ENCODE data around the gene LUM. TPM values are rescaled to one million over a fixed set of nuclear protein-coding genes. Genes with fewer than 3 reads are reported as not detected.

Gene LUM
- total RNA-seq, 3 donors from 2014 or later (not counting 1 experiment from before 2014, with no cell fraction given), result not detected

DNA sequence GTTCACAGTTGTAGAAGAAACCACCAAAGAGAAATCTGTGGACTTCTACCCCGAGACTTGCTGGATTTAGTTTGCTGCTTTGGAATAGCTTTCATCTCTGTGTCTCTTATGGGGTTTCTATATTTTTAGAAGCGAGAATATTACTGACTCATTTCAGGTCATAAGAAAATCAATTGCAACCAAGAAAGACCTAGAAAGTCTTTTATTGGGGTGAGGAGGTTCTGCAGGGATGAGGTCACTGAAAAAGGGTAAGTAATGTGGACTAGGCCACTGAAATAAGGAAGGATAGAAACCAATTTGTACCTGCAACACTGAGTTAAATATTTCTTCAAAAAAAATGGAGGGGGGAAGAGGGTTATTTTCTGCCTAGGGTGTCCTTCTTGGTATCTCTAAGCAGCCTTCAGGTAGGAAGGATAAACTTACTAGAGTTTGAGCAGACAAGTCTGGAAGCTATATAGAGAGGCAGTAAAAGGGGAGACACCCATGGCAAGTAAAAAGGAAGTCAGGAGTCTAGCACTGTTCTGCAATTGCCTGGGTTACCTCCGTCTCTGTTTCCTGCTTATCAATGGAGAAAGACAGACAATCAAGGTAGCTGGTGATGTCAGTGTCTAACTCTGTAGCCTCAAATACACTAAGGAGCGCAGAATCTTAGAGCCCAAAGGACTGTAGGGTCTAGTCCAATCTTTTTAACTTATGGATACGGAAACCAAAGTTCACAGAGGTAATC lies 33.9 kb downstream of the LUM start:
- H3K9me3 ChIP-seq (ENCODE audit: control insufficient read depth, insufficient read depth, low read length), result no peaks in the 10 kb centered on the region
- ATAC-seq (no peak), DNase-seq (no peak)
- intact Hi-C loops (cut with micrococcal nuclease), result no loop called here
- TF ChIP-seq, protein P1, sequence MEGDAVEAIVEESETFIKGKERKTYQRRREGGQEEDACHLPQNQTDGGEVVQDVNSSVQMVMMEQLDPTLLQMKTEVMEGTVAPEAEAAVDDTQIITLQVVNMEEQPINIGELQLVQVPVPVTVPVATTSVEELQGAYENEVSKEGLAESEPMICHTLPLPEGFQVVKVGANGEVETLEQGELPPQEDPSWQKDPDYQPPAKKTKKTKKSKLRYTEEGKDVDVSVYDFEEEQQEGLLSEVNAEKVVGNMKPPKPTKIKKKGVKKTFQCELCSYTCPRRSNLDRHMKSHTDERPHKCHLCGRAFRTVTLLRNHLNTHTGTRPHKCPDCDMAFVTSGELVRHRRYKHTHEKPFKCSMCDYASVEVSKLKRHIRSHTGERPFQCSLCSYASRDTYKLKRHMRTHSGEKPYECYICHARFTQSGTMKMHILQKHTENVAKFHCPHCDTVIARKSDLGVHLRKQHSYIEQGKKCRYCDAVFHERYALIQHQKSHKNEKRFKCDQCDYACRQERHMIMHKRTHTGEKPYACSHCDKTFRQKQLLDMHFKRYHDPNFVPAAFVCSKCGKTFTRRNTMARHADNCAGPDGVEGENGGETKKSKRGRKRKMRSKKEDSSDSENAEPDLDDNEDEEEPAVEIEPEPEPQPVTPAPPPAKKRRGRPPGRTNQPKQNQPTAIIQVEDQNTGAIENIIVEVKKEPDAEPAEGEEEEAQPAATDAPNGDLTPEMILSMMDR (IDR thresholded peaks at IDR 0.05), result no peak
- no peak overlapping the region for H3K27ac ChIP-seq (ENCODE audit: low read length)
- H3K4me1 Mint-ChIP-seq, result no peaks in the 10 kb centered on the region
- WGBS (ENCODE audit: insufficient coverage), result 72% methylated on average over 4 of the region's 5 CpGs
- H3K36me3 Mint-ChIP-seq, result no peaks in the 10 kb centered on the region
- H3K36me3 ChIP-seq (ENCODE audit: control insufficient read depth, insufficient read depth, low read length), result no peaks in the 10 kb centered on the region
- H3K27me3 Mint-ChIP-seq (ENCODE audit: low read depth in 2 of 2), result peaks cover 0 to 2% of the 10 kb centered on the region in 2 donors
- no peak overlapping the region for H3K4me3 ChIP-seq (ENCODE audit: low read length)
- H3K27ac Mint-ChIP-seq, result no peak overlapping the region
- H3K4me1 ChIP-seq (ENCODE audit: control insufficient read depth, insufficient read depth, low read length), result no peaks in the 10 kb centered on the region
- H3K27me3 ChIP-seq (ENCODE audit: control insufficient read depth, insufficient read depth, low read length), result no peaks in the 10 kb centered on the region
- H3K4me3 Mint-ChIP-seq, result no peak overlapping the region
- peaks cover 2 to 12% of the 10 kb centered on the region in 2 donors for H3K9me3 Mint-ChIP-seq

DNA sequence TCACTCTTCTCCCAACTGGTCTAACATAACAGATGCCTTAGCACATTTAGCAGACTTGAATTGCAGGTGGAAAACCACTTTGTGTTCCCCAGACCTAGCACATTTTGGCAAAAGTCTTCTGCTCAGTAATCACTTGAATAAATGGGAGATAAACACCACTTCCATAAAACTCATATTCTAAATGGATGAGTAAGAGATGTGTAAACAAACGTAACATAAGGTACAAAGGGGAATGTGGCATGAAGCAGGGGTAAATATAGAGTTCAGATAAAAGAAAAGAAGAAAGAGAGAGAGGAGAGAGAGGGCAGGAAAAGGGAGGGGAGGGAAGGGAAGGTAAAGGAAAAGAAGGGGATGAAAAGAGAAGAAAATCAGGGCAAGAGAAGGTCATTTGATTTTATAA lies 36.4 kb downstream of the LUM start:
- WGBS (ENCODE audit: insufficient coverage), result 74% methylated on average over 1 of the region's 1 CpG
- ATAC-seq (no peak), DNase-seq (no peak)
- no peak overlapping the region for H3K27ac Mint-ChIP-seq
- peaks cover 2 to 6% of the 10 kb centered on the region in 2 donors for H3K9me3 Mint-ChIP-seq
- peaks cover 0 to 2% of the 10 kb centered on the region in 2 donors for H3K27me3 Mint-ChIP-seq (ENCODE audit: low read depth in 2 of 2)
- Histone ChIP-seq H3K9me3 (ENCODE audit: control insufficient read depth, insufficient read depth, low read length) (no peaks in the 10 kb centered on the region), H3K4me3 (ENCODE audit: low read length) (no peak overlapping the region), H3K27me3 (ENCODE audit: control insufficient read depth, insufficient read depth, low read length) (no peaks in the 10 kb centered on the region), H3K36me3 (ENCODE audit: control insufficient read depth, insufficient read depth, low read length) (no peaks in the 10 kb centered on the region), H3K27ac (ENCODE audit: low read length) (no peak overlapping the region), H3K4me1 (ENCODE audit: control insufficient read depth, insufficient read depth, low read length) (no peaks in the 10 kb centered on the region)
- no peaks in the 10 kb centered on the region for H3K36me3 Mint-ChIP-seq
- TF ChIP-seq, protein P1 (IDR thresholded peaks at IDR 0.05), result no peak
- no peaks in the 10 kb centered on the region for H3K4me1 Mint-ChIP-seq
- intact Hi-C loops (cut with micrococcal nuclease), result no loop called here
- no peak overlapping the region for H3K4me3 Mint-ChIP-seq

DNA sequence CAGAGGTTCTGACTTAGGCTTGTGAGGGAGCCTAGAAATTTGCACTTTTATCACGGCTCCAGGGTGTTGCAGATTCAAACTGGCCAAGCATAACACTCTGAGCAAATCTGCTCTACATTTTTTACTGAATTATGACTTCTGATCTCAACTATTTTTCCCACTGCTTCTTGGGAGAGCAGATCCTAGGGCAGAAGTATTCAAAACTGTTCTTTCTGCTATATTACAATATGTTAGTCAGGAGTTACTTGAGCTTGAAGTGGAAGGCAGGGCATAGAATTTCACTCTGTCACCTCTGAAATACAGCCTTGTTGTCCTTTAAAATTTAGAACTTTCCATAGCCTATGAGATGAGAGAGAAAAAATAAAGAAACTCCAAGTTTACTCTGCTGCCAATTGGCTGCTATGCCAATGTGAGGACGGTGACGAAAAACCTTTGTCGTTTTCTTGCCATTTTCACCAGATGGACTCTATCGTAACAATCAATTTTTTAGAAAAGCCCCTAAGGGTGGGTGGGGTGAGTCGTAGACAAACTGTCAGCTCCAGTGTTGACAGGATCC lies 37.1 kb downstream of the LUM start:
- H3K4me3 Mint-ChIP-seq, result no peak overlapping the region
- intact Hi-C loops (cut with micrococcal nuclease), result no loop called here
- no peaks in the 10 kb centered on the region for H3K4me1 Mint-ChIP-seq
- Histone ChIP-seq H3K4me3 (ENCODE audit: low read length) (no peak overlapping the region), H3K27ac (ENCODE audit: low read length) (no peak overlapping the region), H3K9me3 (ENCODE audit: control insufficient read depth, insufficient read depth, low read length) (no peaks in the 10 kb centered on the region), H3K36me3 (ENCODE audit: control insufficient read depth, insufficient read depth, low read length) (no peaks in the 10 kb centered on the region), H3K27me3 (ENCODE audit: control insufficient read depth, insufficient read depth, low read length) (no peaks in the 10 kb centered on the region), H3K4me1 (ENCODE audit: control insufficient read depth, insufficient read depth, low read length) (no peaks in the 10 kb centered on the region)
- H3K27ac Mint-ChIP-seq, result no peak overlapping the region
- peaks cover 0 to 2% of the 10 kb centered on the region in 2 donors for H3K27me3 Mint-ChIP-seq (ENCODE audit: low read depth in 2 of 2)
- TF ChIP-seq, protein P1 (IDR thresholded peaks at IDR 0.05), result no peak
- WGBS (ENCODE audit: insufficient coverage), result 80% methylated on average over 6 of the region's 6 CpGs
- H3K36me3 Mint-ChIP-seq, result no peaks in the 10 kb centered on the region
- ATAC-seq (no peak), DNase-seq (no peak)
- H3K9me3 Mint-ChIP-seq, result peaks cover 2 to 6% of the 10 kb centered on the region in 2 donors
